Measurements from ENCODE around the gene SUGCT.
"Not testable (repeated sequence)": the region's sequence is repeated elsewhere in the genome, so short reads cannot be mapped to it uniquely, and the experiment has no call there.

Gene SUGCT

GRCh38 chr7:40623863-40624262 lies 489.1 kb downstream of the SUGCT start:
- Histone ChIP-seq H3K9me3 (ENCODE audit: control insufficient read depth, insufficient read depth, low read length) (no peaks in the 10 kb centered on the region), H3K9ac (ENCODE audit: low read depth, low read length) (no peak overlapping the region), H3K4me1 (ENCODE audit: control insufficient read depth, insufficient read depth, low read length) (no peaks in the 10 kb centered on the region), H3K4me3 (ENCODE audit: low read depth, low read length) (no peak overlapping the region), H3K36me3 (ENCODE audit: control insufficient read depth, insufficient read depth, low read length) (no peaks in the 10 kb centered on the region), H3K27me3 (ENCODE audit: control insufficient read depth, insufficient read depth, low read length) (no peaks in the 10 kb centered on the region)

DNA sequence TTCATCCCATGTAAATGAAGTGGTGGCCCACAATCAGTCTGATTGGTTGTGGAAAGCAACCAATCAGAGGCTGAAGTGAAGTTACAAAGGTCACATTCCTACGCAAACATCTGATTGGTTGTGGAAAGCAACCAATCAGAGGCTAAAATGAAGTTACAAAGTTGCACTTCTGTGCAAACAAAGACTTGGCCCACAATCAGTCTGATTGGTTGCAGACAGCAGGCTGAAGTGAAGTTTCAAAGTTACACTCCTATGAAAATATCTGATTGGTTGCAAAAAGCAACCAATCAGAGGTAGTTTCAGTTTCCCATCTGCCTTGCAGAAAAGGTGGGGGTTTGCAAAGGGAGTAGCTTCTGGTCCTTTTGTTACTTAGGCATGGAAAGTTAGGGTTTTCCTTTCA lies 492.6 kb downstream of the SUGCT start:
- H3K9ac ChIP-seq (ENCODE audit: low read depth, low read length); H3K9me3 ChIP-seq (ENCODE audit: control insufficient read depth, insufficient read depth, low read length); H3K4me3 ChIP-seq (ENCODE audit: low read depth, low read length); H3K27me3 ChIP-seq (ENCODE audit: control insufficient read depth, insufficient read depth, low read length); H3K36me3 ChIP-seq (ENCODE audit: control insufficient read depth, insufficient read depth, low read length); H3K4me1 ChIP-seq (ENCODE audit: control insufficient read depth, insufficient read depth, low read length): not testable (repeated sequence)

DNA sequence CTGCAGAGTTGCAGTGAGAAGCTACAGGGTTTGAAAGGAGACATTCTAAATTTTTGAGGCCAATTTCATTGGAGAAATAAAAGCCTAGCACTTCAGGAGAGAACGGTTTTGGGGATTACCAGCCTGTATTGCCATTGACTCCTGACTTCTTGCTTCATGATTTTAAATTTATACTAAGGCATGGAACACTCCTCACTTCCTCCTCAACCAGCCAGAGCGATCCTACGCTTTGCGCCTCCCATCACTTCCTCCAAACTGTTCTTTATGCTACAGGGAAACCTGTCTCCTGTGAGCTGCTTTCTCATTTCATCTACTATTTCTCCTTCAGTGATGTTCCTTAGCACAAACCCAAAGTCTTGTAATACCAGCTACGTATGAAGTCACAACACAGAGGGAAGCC lies 495.1 kb downstream of the SUGCT start:
- Histone ChIP-seq H3K9ac (ENCODE audit: low read depth, low read length) (no peak overlapping the region), H3K4me3 (ENCODE audit: low read depth, low read length) (no peak overlapping the region), H3K4me1 (ENCODE audit: control insufficient read depth, insufficient read depth, low read length) (no peaks in the 10 kb centered on the region), H3K27me3 (ENCODE audit: control insufficient read depth, insufficient read depth, low read length) (no peaks in the 10 kb centered on the region), H3K36me3 (ENCODE audit: control insufficient read depth, insufficient read depth, low read length) (no peaks in the 10 kb centered on the region), H3K9me3 (ENCODE audit: control insufficient read depth, insufficient read depth, low read length) (no peaks in the 10 kb centered on the region)

- H3K4me3 ChIP-seq (ENCODE audit: low read depth, low read length) = no peak overlapping the region
- H3K9ac ChIP-seq (ENCODE audit: low read depth, low read length) = no peak overlapping the region
- H3K27me3 ChIP-seq (ENCODE audit: control insufficient read depth, insufficient read depth, low read length) = no peaks in the 10 kb centered on the region
- no peaks in the 10 kb centered on the region for H3K36me3 ChIP-seq (ENCODE audit: control insufficient read depth, insufficient read depth, low read length)
- H3K9me3 ChIP-seq (ENCODE audit: control insufficient read depth, insufficient read depth, low read length) = no peaks in the 10 kb centered on the region
- no peaks in the 10 kb centered on the region for H3K4me1 ChIP-seq (ENCODE audit: control insufficient read depth, insufficient read depth, low read length)
Observed at GRCh38 chr7:40634118-40634517, 499.3 kb downstream of the SUGCT start.

GRCh38 chr7:40638545-40639320 lies 503.9 kb downstream of the SUGCT start:
- H3K36me3 ChIP-seq (ENCODE audit: control insufficient read depth, insufficient read depth, low read length) = no peaks in the 10 kb centered on the region
- no peak overlapping the region for H3K9ac ChIP-seq (ENCODE audit: low read depth, low read length)
- H3K4me3 ChIP-seq (ENCODE audit: low read depth, low read length) = no peak overlapping the region
- H3K4me1 ChIP-seq (ENCODE audit: control insufficient read depth, insufficient read depth, low read length) = no peaks in the 10 kb centered on the region
- no peaks in the 10 kb centered on the region for H3K27me3 ChIP-seq (ENCODE audit: control insufficient read depth, insufficient read depth, low read length)
- H3K9me3 ChIP-seq (ENCODE audit: control insufficient read depth, insufficient read depth, low read length) = no peaks in the 10 kb centered on the region

GRCh38 chr7:40640566-40640965 lies 505.8 kb downstream of the SUGCT start:
- no peak overlapping the region for H3K4me3 ChIP-seq (ENCODE audit: low read depth, low read length)

GRCh38 chr7:40641701-40642100 lies 506.9 kb downstream of the SUGCT start:
- no peaks in the 10 kb centered on the region for H3K9me3 ChIP-seq (ENCODE audit: control insufficient read depth, insufficient read depth, low read length)
- H3K4me1 ChIP-seq (ENCODE audit: control insufficient read depth, insufficient read depth, low read length) = no peaks in the 10 kb centered on the region
- no peak overlapping the region for H3K4me3 ChIP-seq (ENCODE audit: low read depth, low read length)
- no peaks in the 10 kb centered on the region for H3K27me3 ChIP-seq (ENCODE audit: control insufficient read depth, insufficient read depth, low read length)
- H3K9ac ChIP-seq (ENCODE audit: low read depth, low read length) = no peak overlapping the region
- no peaks in the 10 kb centered on the region for H3K36me3 ChIP-seq (ENCODE audit: control insufficient read depth, insufficient read depth, low read length)

More at GRCh38 chr7:40640566-40640965, 505.8 kb downstream of the SUGCT start:
- Histone ChIP-seq H3K4me1 (ENCODE audit: control insufficient read depth, insufficient read depth, low read length) (no peaks in the 10 kb centered on the region), H3K9ac (ENCODE audit: low read depth, low read length) (no peak overlapping the region), H3K9me3 (ENCODE audit: control insufficient read depth, insufficient read depth, low read length) (no peaks in the 10 kb centered on the region), H3K27me3 (ENCODE audit: control insufficient read depth, insufficient read depth, low read length) (no peaks in the 10 kb centered on the region), H3K36me3 (ENCODE audit: control insufficient read depth, insufficient read depth, low read length) (no peaks in the 10 kb centered on the region)

GRCh38 chr7:40643664-40644063 lies 508.9 kb downstream of the SUGCT start:
- no peaks in the 10 kb centered on the region for H3K36me3 ChIP-seq (ENCODE audit: control insufficient read depth, insufficient read depth, low read length)
- H3K4me1 ChIP-seq (ENCODE audit: control insufficient read depth, insufficient read depth, low read length) = no peaks in the 10 kb centered on the region
- H3K27me3 ChIP-seq (ENCODE audit: control insufficient read depth, insufficient read depth, low read length) = no peaks in the 10 kb centered on the region
- H3K9me3 ChIP-seq (ENCODE audit: control insufficient read depth, insufficient read depth, low read length) = no peaks in the 10 kb centered on the region
- no peak overlapping the region for H3K4me3 ChIP-seq (ENCODE audit: low read depth, low read length)
- no peak overlapping the region for H3K9ac ChIP-seq (ENCODE audit: low read depth, low read length)

DNA sequence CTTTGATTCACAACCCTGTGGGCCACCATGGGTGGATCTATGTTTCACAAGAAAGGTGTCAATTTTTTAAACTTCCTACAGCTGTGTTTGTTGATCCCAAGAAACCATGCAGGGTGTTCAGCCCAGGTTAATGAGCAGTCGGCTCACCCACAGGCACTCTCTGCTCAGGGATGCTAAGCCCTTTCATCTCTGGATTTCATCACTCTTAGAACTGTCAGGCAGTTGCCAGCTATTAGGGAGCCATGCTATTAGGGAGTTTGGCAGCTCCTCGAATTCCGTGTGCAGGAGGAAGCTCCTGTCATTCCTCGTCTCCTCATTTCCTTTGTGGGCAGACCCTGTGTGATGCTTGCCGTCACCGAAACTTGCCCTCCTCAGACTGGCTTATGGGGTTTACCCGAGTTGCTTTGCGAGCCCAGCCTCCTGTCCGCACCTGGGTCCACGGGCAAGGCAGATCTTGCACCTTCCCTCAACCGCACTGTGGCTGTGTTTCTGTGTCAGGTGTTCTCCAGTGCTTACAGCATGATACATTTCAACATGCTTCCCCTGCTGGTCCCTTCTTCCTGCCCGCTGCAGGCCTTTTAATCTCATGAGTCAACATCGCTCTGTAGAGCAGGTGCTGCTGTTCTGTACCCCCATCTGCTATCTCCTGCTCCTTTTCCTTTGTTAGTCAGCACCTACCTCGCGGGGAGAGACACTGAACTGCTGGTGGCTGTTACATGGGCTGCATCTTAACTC lies 509.8 kb downstream of the SUGCT start:
- H3K9me3 ChIP-seq (ENCODE audit: control insufficient read depth, insufficient read depth, low read length) = no peaks in the 10 kb centered on the region
- no peaks in the 10 kb centered on the region for H3K4me1 ChIP-seq (ENCODE audit: control insufficient read depth, insufficient read depth, low read length)
- no peak overlapping the region for H3K4me3 ChIP-seq (ENCODE audit: low read depth, low read length)
- no peaks in the 10 kb centered on the region for H3K27me3 ChIP-seq (ENCODE audit: control insufficient read depth, insufficient read depth, low read length)
- no peaks in the 10 kb centered on the region for H3K36me3 ChIP-seq (ENCODE audit: control insufficient read depth, insufficient read depth, low read length)
- no peak overlapping the region for H3K9ac ChIP-seq (ENCODE audit: low read depth, low read length)

DNA sequence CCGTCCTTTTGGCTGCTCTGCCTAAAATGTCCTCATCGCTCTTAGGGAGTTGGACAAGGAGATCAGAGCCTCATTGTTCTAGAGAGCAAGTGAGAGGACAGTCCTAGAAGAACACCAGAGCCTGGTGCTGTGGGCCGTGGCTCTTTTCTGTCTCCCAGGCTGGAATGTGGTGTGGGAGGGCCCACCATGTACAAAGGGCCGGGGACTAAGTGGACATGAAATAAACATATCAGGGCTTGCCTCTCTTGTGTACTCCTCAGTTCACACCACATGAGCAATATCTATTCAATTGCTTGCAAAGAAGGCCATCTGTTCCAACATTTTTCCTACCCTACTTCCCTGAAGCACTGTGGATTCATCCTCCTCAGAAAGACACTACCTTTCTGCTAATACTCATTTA lies 510.4 kb downstream of the SUGCT start:
- H3K4me1 ChIP-seq (ENCODE audit: control insufficient read depth, insufficient read depth, low read length) = no peaks in the 10 kb centered on the region
- no peak overlapping the region for H3K9ac ChIP-seq (ENCODE audit: low read depth, low read length)
- H3K27me3 ChIP-seq (ENCODE audit: control insufficient read depth, insufficient read depth, low read length) = no peaks in the 10 kb centered on the region
- no peaks in the 10 kb centered on the region for H3K36me3 ChIP-seq (ENCODE audit: control insufficient read depth, insufficient read depth, low read length)
- no peak overlapping the region for H3K4me3 ChIP-seq (ENCODE audit: low read depth, low read length)
- H3K9me3 ChIP-seq (ENCODE audit: control insufficient read depth, insufficient read depth, low read length) = no peaks in the 10 kb centered on the region

- Histone ChIP-seq H3K9ac (ENCODE audit: low read depth, low read length) (no peak overlapping the region), H3K4me1 (ENCODE audit: control insufficient read depth, insufficient read depth, low read length) (no peaks in the 10 kb centered on the region), H3K27me3 (ENCODE audit: control insufficient read depth, insufficient read depth, low read length) (no peaks in the 10 kb centered on the region), H3K4me3 (ENCODE audit: low read depth, low read length) (no peak overlapping the region), H3K36me3 (ENCODE audit: control insufficient read depth, insufficient read depth, low read length) (no peaks in the 10 kb centered on the region), H3K9me3 (ENCODE audit: control insufficient read depth, insufficient read depth, low read length) (no peaks in the 10 kb centered on the region)
Observed at GRCh38 chr7:40646717-40647116, 511.9 kb downstream of the SUGCT start.

GRCh38 chr7:40647719-40648118 lies 512.9 kb downstream of the SUGCT start:
- Histone ChIP-seq H3K4me1 (ENCODE audit: control insufficient read depth, insufficient read depth, low read length) (no peaks in the 10 kb centered on the region), H3K9me3 (ENCODE audit: control insufficient read depth, insufficient read depth, low read length) (no peaks in the 10 kb centered on the region), H3K4me3 (ENCODE audit: low read depth, low read length) (no peak overlapping the region), H3K27me3 (ENCODE audit: control insufficient read depth, insufficient read depth, low read length) (no peaks in the 10 kb centered on the region), H3K9ac (ENCODE audit: low read depth, low read length) (no peak overlapping the region), H3K36me3 (ENCODE audit: control insufficient read depth, insufficient read depth, low read length) (no peaks in the 10 kb centered on the region)

Measured in iPS-15b (cell line).